HEK293T (cell line): ENCODE data around the gene CPNE4.

Experiments
- ARNT ChIP-seq: fragments of 450-650 bp; IDR thresholded peaks from 2 replicates; pipeline ENCODE4 v1.6.1; 2017; ENCODE audit warnings: mild to moderate bottlenecking
- BHLHE40 ChIP-seq: fragments of 450-650 bp; IDR thresholded peaks from 2 replicates; pipeline ENCODE4 v1.6.1; 2016; ENCODE audit warnings: mild to moderate bottlenecking, moderate library complexity, borderline replicate concordance
- ELF4 ChIP-seq: fragments of 450-650 bp; IDR thresholded peaks from 2 replicates; pipeline ENCODE4 v1.6.1; 2017; ENCODE audit warnings: antibody characterized with exemption
- FOXA1 ChIP-seq: fragments of 450-650 bp; IDR thresholded peaks from 2 replicates; pipeline ENCODE4 v1.6.1; 2016; ENCODE audit warnings: mild to moderate bottlenecking
- FOXK2 ChIP-seq: fragments of 450-650 bp; IDR thresholded peaks from 2 replicates; pipeline ENCODE4 v1.6.1; 2016; ENCODE audit warnings: mild to moderate bottlenecking
- FOXM1 ChIP-seq: fragments of 450-650 bp; IDR thresholded peaks from 2 replicates; pipeline ENCODE4 v1.6.1; 2017; ENCODE audit warnings: mild to moderate bottlenecking, borderline replicate concordance
- HDGF ChIP-seq: fragments of 450-650 bp; IDR thresholded peaks from 2 replicates; pipeline ENCODE4 v1.6.1; 2017; ENCODE audit warnings: antibody characterized with exemption, borderline replicate concordance
- L3MBTL2 ChIP-seq: fragments of 450-650 bp; conservative IDR thresholded peaks from 2 replicates; pipeline ENCODE4 v1.6.1; 2016; ENCODE audit warnings: mild to moderate bottlenecking
- LEF1 ChIP-seq: fragments of 450-650 bp; IDR thresholded peaks from 2 replicates; pipeline ENCODE4 v1.6.1; 2017; ENCODE audit warnings: mild to moderate bottlenecking, borderline replicate concordance
- SP1 ChIP-seq: fragments of 450-650 bp; IDR thresholded peaks from 2 replicates; pipeline ENCODE4 v1.6.1; 2017
- SUZ12 ChIP-seq: fragments of 450-650 bp; IDR thresholded peaks from 2 replicates; pipeline ENCODE4 v1.6.1; 2016; ENCODE audit warnings: mild to moderate bottlenecking
- TARDBP ChIP-seq: fragments of 450-650 bp; IDR thresholded peaks from 2 replicates; pipeline ENCODE4 v1.6.1; 2016
- ZNF384 ChIP-seq: fragments of 450-650 bp; IDR thresholded peaks from 2 replicates; pipeline ENCODE4 v1.6.1; 2016
- TF ChIP-seq, protein P1 (sequence below): fragments of 450-650 bp; IDR thresholded peaks from 2 replicates; pipeline ENCODE4 v1.6.1; 2016

DNA sequence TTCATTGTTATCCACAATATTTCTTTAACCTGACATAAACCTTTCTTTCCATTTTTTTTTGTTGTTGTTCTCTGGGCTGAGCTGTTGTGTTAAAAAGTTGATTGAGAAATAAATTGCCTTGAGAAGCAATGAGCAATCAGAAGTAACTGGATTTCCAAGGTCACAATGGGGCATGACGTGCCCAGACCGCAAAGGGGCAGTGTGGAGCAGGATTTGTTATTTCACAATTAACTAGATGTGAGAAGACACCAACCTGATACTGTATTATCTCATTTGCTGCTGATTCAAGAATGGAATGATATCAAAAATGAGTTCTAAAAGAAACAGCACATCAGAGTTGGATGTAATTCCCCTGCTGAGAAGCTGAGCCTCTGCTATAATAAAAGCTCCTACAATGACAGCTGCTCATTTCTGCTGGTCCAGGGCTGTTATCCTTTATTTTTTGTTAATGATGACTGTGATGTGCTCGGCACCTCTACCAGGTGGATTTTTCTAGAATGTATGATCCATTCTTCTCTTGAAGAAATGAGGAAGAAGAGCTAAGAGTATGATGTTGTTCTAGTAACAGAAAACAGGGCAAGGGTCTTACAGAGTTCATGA, 28.1 kb downstream of the CPNE4 start:
- no peak for TF ChIP-seq TARDBP
- no peak for TF ChIP-seq FOXA1
- TF ChIP-seq SP1 = no peak
- no peak for TF ChIP-seq SUZ12
- no peak for TF ChIP-seq ARNT
- no peak for TF ChIP-seq ELF4
- no peak for TF ChIP-seq HDGF
- TF ChIP-seq FOXK2 = no peak
- TF ChIP-seq FOXM1 = no peak
- no peak for TF ChIP-seq LEF1
- TF ChIP-seq, protein P1, sequence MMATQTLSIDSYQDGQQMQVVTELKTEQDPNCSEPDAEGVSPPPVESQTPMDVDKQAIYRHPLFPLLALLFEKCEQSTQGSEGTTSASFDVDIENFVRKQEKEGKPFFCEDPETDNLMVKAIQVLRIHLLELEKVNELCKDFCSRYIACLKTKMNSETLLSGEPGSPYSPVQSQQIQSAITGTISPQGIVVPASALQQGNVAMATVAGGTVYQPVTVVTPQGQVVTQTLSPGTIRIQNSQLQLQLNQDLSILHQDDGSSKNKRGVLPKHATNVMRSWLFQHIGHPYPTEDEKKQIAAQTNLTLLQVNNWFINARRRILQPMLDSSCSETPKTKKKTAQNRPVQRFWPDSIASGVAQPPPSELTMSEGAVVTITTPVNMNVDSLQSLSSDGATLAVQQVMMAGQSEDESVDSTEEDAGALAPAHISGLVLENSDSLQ = no peak
- TF ChIP-seq BHLHE40 = no peak
- TF ChIP-seq ZNF384 = no peak
- no peak for TF ChIP-seq L3MBTL2
